B cell (primary cell): ENCODE results near the gene SMAD7.

Experiments used
- CTCF ChIP-seq: fragments of 200-600 bp; IDR thresholded peaks from one replicate; pipeline ENCODE4 v1.8.0; 2022; ENCODE audit warnings: antibody characterized with exemption, mild to moderate bottlenecking
- EZH2 ChIP-seq: IDR thresholded peaks from 2 replicates; pipeline ENCODE4 v1.6.1; 2012; ENCODE audit warnings: borderline replicate concordance, low read depth, mild to moderate bottlenecking, moderate library complexity, low read length; ENCODE audit not compliant: insufficient read depth, poor library complexity, severe bottlenecking

GRCh38 chr18:48989304-48990303 lies 38.8 kb upstream of the SMAD7 start:
- TF ChIP-seq EZH2 (no peak), CTCF (no peak)
